Endothelial cell (in vitro differentiated cells): ENCODE results near the gene SLC16A8. TPM values are rescaled to one million over a fixed set of nuclear protein-coding genes. Genes with fewer than 3 reads are reported as not detected.

ENCODE experiments used
- DNase-seq: peaks from one replicate; pipeline ENCODE4 v3.0.0; 2021; ENCODE audit warnings: low spot score
- H3K27ac Mint-ChIP-seq: one replicate; pipeline ENCODE4 v1.8.0; 2021; ENCODE audit warnings: mixed read lengths, inconsistent platforms; ENCODE audit not compliant: unreplicated experiment
- H3K27me3 Mint-ChIP-seq: one replicate; pipeline ENCODE4 v1.8.0; 2021; ENCODE audit warnings: mild to moderate bottlenecking, moderate library complexity, mixed read lengths, inconsistent platforms; ENCODE audit not compliant: unreplicated experiment
- H3K36me3 Mint-ChIP-seq: one replicate; pipeline ENCODE4 v1.8.0; 2021; ENCODE audit warnings: mild to moderate bottlenecking, low read depth, mixed read lengths, inconsistent platforms; ENCODE audit not compliant: unreplicated experiment
- H3K4me1 Mint-ChIP-seq: one replicate; pipeline ENCODE4 v1.8.0; 2021; ENCODE audit warnings: mild to moderate bottlenecking, mixed read lengths, inconsistent platforms; ENCODE audit not compliant: unreplicated experiment
- H3K4me3 Mint-ChIP-seq: one replicate; pipeline ENCODE4 v1.8.0; 2021; ENCODE audit warnings: mild to moderate bottlenecking, mixed read lengths, inconsistent platforms; ENCODE audit not compliant: unreplicated experiment
- H3K9me3 Mint-ChIP-seq: one replicate; pipeline ENCODE4 v1.8.0; 2021; ENCODE audit warnings: mixed read lengths, inconsistent platforms; ENCODE audit not compliant: unreplicated experiment
- total RNA-seq: library from RNA; stranded (reverse); fragmentation: NEBNext Ultra II Directional; extraction: Animal tissue kit (Norgen Biotek cat#: 25700); gene quantifications from one replicate; pipeline ENCODE4 v1.2.1, GENCODE V29; 2021; ENCODE audit not compliant: unreplicated experiment
- TF ChIP-seq, protein P1 (sequence below): fragments of 200-600 bp; sonication (generic); IDR thresholded peaks from one replicate; pipeline ENCODE4 v1.5.0; 2021; ENCODE audit warnings: antibody characterized with exemption; ENCODE audit not compliant: unreplicated experiment

The SLC16A8 gene
- total RNA-seq, 1 donor from 2014 or later = not detected

DNA sequence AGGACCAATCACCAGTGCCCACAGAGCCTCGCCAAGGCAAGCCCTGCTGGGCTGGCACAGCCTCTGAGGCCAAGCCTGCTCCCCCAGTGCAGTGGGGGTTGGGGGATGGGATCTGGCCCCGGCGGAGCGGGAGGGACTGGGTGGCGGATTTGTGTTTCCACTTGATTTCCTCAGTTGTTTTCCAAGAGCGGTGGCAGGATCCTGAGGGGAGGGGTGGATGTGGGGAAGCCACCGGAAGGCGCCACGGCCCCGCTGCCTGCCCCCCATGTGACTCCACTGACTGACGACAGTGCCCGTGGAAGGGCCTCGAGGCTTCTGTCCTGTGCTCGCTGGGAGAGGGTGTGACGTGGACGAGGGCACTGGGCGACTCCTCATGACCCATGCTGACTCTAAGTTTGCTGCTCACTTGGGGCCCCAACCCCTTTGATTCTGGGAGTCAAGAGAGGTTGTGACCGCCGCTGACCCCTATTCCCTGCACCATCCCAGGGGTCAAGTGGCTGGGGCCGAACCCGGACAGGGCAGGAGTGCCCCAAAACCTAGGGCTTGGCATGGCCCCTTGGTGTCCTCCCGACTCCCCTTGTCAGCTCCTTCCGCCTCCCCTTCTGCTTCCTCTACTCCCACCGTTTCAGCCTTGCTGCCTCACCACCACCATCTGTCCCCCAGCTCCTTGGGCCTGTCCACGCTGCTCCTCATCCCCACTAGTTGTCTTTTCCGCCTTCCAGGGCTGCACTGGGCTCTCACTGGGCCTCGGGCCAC lies 50.3 kb downstream of the SLC16A8 start:
- Mint-ChIP-seq H3K27ac (no peak overlapping the region), H3K4me1 (peaks cover 12% of the 10 kb centered on the region), H3K4me3 (no peak overlapping the region)

DNA sequence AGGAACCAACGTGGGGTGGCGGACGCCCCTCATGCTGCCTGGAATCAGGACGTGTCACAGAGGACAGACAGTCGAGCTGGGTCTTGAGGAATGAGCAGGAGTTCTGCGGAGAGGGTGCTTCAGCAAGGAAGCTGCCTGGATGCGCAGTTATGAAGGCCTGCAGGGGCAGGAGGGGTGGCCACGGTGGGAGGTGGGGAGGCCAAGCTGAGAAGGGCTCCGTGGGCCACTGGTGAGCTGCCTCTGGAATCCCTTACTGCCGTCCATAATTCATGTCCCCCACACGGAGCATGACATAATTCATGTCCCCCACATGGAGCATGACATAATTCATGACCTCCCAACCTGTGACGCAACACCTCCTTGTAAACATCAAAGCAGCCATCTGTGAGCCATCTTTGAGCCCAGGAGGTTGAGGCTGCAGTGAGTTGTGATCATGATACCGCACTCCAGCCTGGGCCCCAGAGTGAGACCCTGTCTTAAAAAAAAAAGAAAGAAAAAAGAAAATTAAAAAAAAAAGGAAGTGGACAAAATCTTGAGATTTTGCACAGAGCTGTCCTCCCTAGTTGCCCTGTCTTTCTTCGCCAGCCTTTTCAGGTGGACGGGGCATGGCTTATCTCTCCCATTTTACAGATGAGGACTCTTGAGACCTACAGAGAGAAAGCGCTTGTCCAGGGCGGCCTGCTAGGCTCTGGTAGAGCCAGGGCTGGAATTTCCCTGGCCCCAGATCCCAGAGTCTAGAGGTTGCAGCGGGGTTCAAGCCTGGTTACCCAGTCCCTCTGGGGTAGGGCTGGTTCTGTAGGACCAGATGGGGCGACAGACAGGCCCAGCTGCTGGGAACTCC lies 51.1 kb downstream of the SLC16A8 start:
- H3K27ac Mint-ChIP-seq = no peak overlapping the region
- peaks cover 20% of the 10 kb centered on the region for H3K27me3 Mint-ChIP-seq
- no peak overlapping the region for H3K4me3 Mint-ChIP-seq
- H3K9me3 Mint-ChIP-seq = no peaks in the 10 kb centered on the region
- no peaks in the 10 kb centered on the region for H3K36me3 Mint-ChIP-seq
- DNase-seq = no peak
- TF ChIP-seq, protein P1, sequence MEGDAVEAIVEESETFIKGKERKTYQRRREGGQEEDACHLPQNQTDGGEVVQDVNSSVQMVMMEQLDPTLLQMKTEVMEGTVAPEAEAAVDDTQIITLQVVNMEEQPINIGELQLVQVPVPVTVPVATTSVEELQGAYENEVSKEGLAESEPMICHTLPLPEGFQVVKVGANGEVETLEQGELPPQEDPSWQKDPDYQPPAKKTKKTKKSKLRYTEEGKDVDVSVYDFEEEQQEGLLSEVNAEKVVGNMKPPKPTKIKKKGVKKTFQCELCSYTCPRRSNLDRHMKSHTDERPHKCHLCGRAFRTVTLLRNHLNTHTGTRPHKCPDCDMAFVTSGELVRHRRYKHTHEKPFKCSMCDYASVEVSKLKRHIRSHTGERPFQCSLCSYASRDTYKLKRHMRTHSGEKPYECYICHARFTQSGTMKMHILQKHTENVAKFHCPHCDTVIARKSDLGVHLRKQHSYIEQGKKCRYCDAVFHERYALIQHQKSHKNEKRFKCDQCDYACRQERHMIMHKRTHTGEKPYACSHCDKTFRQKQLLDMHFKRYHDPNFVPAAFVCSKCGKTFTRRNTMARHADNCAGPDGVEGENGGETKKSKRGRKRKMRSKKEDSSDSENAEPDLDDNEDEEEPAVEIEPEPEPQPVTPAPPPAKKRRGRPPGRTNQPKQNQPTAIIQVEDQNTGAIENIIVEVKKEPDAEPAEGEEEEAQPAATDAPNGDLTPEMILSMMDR = no peak
- peaks cover 12% of the 10 kb centered on the region for H3K4me1 Mint-ChIP-seq

More for the DNA sequence above, 50.3 kb downstream of the SLC16A8 start:
- TF ChIP-seq, protein P1 = no peak
- DNase-seq = no peak
- H3K36me3 Mint-ChIP-seq = no peaks in the 10 kb centered on the region
- H3K9me3 Mint-ChIP-seq = no peaks in the 10 kb centered on the region
- H3K27me3 Mint-ChIP-seq = peaks cover 20% of the 10 kb centered on the region

DNA sequence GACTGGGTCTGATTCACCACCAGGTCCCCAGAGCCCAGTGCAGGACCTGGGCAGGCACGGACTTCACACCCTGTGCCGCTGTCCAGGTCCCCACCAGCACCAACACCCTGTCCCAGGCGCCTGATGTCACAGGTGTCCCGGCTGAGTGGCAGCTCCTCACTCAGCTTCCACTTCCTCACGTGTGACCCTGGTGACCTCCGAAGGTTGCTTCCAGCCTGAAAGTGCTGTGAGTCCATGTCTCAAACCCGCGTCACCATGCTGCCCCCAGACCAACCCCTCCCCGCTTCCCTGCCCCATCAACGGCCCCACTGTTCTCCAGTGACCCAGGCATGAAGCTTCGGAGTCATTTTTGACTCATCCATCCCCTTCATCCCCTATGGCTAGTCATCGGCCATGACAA lies 52.5 kb downstream of the SLC16A8 start:
- H3K4me1 Mint-ChIP-seq = peaks cover 8% of the 10 kb centered on the region
- H3K27me3 Mint-ChIP-seq = peaks cover 14% of the 10 kb centered on the region
- TF ChIP-seq, protein P1 = no peak
- no peak for DNase-seq
- no peaks in the 10 kb centered on the region for H3K9me3 Mint-ChIP-seq
- H3K27ac Mint-ChIP-seq = no peak overlapping the region
- no peak overlapping the region for H3K4me3 Mint-ChIP-seq
- H3K36me3 Mint-ChIP-seq = no peaks in the 10 kb centered on the region

DNA sequence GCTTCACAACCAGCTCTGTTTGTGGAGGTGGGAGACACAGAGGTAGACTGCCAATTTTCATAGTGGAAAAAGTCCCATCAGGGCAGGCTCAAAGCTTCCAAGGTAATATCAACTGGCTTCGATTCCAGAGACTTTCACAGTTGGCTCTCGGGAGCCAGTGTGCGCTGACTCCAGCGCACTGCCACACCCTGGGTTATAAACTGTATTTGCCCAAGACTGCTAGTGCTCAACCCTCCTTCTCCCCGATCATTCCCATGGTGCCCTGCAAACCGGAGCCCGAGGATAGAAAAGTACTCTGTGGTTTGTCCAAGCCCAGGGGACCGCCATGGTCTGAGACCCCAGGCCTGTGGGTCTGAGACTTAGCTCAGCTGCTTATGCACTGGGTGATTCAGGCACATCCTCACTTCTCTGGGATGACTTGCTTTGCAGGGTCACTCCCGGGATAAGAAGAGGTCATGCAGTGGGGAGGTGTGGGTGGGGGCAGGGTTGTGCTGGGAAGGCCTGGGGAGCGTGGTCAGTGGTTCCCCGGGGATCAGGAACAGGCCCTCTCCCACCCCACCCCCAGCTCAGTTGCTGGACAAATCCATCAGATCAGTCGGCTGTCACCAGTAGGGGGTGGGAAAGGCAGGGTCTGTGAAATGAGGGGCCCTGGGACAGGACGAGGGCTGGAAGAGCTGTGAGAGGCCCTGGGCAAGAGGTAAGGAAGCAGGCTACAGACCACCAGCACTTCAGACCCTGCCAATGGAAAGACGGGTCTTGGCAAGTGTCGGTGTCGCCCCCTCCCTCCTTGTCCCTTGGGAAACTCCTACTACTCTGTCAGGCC lies 53.5 kb downstream of the SLC16A8 start:
- TF ChIP-seq, protein P1 = no peak
- Mint-ChIP-seq H3K36me3 (no peaks in the 10 kb centered on the region), H3K9me3 (no peaks in the 10 kb centered on the region), H3K27ac (no peak overlapping the region), H3K27me3 (peaks cover 16% of the 10 kb centered on the region), H3K4me1 (peaks cover 8% of the 10 kb centered on the region), H3K4me3 (no peak overlapping the region)
- DNase-seq = no peak
